GM23338 (cell line): ENCODE results near the gene UBXN2A.

Experiments
- CREB1 ChIP-seq: fragments of 250-450 bp; sonication (Bioruptor Pico); IDR thresholded peaks from 2 replicates; pipeline ENCODE4 v1.5.0; 2020; ENCODE audit warnings: low read depth, mild to moderate bottlenecking, moderate library complexity
- ETS1 ChIP-seq: IDR thresholded peaks from 2 replicates; pipeline ENCODE4 v1.6.1; 2016; ENCODE audit warnings: antibody characterized with exemption
- EZH2 ChIP-seq: fragments of 200-600 bp; sonication (generic); IDR thresholded peaks from one replicate; pipeline ENCODE4 v1.8.0; 2017; ENCODE audit warnings: antibody characterized with exemption, mild to moderate bottlenecking, low read depth; ENCODE audit not compliant: unreplicated experiment
- EZH2phosphoT487 ChIP-seq: fragments of 200-600 bp; sonication (generic); IDR thresholded peaks from one replicate; pipeline ENCODE4 v1.8.1; 2018; ENCODE audit warnings: antibody characterized with exemption; ENCODE audit not compliant: unreplicated experiment
- JUNB ChIP-seq: IDR thresholded peaks from one replicate; pipeline ENCODE4 v1.6.1; 2016; ENCODE audit warnings: antibody characterized with exemption; ENCODE audit not compliant: unreplicated experiment
- NANOG ChIP-seq: IDR thresholded peaks from 2 replicates; pipeline ENCODE4 v1.6.1; 2016; ENCODE audit warnings: antibody characterized with exemption, borderline replicate concordance
- POLR2AphosphoS5 ChIP-seq: IDR thresholded peaks from 2 replicates; pipeline ENCODE4 v1.6.1; 2016; ENCODE audit warnings: antibody characterized with exemption, low read depth
- STAT1 ChIP-seq: IDR thresholded peaks from one replicate; pipeline ENCODE4 v1.6.1; 2016; ENCODE audit warnings: antibody characterized with exemption; ENCODE audit not compliant: unreplicated experiment
- TF ChIP-seq, protein P1 (sequence below), 2 experiments: fragments of 200-600 bp in 1 of 2; sonication (generic) in 1 of 2; conservative IDR thresholded peaks; 2 replicates each; pipeline versions ENCODE4 v1.5.1 to v1.6.1; 2016 to 2017; ENCODE audit warnings: antibody characterized with exemption in 2 of 2, low read depth in 2 of 2, mild to moderate bottlenecking in 2 of 2, moderate library complexity in 1 of 2
- TF ChIP-seq, protein P2 (sequence below): IDR thresholded peaks from one replicate; pipeline ENCODE4 v1.6.1; 2018; ENCODE audit warnings: antibody characterized with exemption; ENCODE audit not compliant: unreplicated experiment

GRCh38 chr2:23992931-23993330, 52.7 kb downstream of the UBXN2A start:
- TF ChIP-seq, protein P1, sequence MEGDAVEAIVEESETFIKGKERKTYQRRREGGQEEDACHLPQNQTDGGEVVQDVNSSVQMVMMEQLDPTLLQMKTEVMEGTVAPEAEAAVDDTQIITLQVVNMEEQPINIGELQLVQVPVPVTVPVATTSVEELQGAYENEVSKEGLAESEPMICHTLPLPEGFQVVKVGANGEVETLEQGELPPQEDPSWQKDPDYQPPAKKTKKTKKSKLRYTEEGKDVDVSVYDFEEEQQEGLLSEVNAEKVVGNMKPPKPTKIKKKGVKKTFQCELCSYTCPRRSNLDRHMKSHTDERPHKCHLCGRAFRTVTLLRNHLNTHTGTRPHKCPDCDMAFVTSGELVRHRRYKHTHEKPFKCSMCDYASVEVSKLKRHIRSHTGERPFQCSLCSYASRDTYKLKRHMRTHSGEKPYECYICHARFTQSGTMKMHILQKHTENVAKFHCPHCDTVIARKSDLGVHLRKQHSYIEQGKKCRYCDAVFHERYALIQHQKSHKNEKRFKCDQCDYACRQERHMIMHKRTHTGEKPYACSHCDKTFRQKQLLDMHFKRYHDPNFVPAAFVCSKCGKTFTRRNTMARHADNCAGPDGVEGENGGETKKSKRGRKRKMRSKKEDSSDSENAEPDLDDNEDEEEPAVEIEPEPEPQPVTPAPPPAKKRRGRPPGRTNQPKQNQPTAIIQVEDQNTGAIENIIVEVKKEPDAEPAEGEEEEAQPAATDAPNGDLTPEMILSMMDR (conservative IDR thresholded peaks at IDR 0.05; ENCODE audit: low read depth in 2 of 2), result no peak
- TF ChIP-seq JUNB (no peak), EZH2 (no peak), POLR2AphosphoS5 (no peak), STAT1 (no peak), EZH2phosphoT487 (no peak), CREB1 (no peak), ETS1 (no peak), NANOG (no peak)
- TF ChIP-seq, protein P2, sequence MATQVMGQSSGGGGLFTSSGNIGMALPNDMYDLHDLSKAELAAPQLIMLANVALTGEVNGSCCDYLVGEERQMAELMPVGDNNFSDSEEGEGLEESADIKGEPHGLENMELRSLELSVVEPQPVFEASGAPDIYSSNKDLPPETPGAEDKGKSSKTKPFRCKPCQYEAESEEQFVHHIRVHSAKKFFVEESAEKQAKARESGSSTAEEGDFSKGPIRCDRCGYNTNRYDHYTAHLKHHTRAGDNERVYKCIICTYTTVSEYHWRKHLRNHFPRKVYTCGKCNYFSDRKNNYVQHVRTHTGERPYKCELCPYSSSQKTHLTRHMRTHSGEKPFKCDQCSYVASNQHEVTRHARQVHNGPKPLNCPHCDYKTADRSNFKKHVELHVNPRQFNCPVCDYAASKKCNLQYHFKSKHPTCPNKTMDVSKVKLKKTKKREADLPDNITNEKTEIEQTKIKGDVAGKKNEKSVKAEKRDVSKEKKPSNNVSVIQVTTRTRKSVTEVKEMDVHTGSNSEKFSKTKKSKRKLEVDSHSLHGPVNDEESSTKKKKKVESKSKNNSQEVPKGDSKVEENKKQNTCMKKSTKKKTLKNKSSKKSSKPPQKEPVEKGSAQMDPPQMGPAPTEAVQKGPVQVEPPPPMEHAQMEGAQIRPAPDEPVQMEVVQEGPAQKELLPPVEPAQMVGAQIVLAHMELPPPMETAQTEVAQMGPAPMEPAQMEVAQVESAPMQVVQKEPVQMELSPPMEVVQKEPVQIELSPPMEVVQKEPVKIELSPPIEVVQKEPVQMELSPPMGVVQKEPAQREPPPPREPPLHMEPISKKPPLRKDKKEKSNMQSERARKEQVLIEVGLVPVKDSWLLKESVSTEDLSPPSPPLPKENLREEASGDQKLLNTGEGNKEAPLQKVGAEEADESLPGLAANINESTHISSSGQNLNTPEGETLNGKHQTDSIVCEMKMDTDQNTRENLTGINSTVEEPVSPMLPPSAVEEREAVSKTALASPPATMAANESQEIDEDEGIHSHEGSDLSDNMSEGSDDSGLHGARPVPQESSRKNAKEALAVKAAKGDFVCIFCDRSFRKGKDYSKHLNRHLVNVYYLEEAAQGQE, result no peak
